GM18867 (cell line): ENCODE data around the gene MRPL18.
"Not testable (repeated sequence)": the region's sequence is repeated elsewhere in the genome, so short reads cannot be mapped to it uniquely, and the experiment has no call there.

Experiments used
- ATAC-seq: cut with Tn5 transposase; IDR thresholded peaks from one replicate; pipeline ENCODE4 v1.9.1; 2021; ENCODE audit warnings: mild to moderate bottlenecking, moderate library complexity; ENCODE audit not compliant: unreplicated experiment

The MRPL18 gene

GRCh38 chr6:159772196-159772595, 18.1 kb upstream of the MRPL18 start:
- ATAC-seq, result no peak

- no peak for ATAC-seq
These were observed 12.9 kb upstream of the MRPL18 start for GRCh38 chr6:159777240-159777904.

DNA sequence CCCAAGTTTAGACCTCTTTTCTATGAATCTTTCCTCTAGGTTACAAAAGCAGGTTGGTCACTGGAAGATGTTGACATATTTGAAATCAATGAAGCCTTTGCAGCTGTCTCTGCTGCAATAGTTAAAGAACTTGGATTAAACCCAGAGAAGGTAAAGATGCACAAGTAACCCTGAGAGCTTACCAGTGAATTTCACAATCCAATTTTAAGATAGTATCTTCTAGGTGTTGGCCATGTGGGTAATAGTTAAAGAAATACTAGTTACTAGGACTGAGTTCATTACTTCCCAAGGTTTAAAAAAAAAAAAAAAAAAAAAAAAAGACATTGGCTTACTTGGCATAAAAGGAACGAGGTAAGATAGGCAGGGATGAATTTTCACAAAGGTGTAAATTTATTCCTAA, 12.1 kb upstream of the MRPL18 start:
- no peak for ATAC-seq

- ATAC-seq, result no peak
These were observed 11.6 kb upstream of the MRPL18 start for GRCh38 chr6:159778542-159779103.

DNA sequence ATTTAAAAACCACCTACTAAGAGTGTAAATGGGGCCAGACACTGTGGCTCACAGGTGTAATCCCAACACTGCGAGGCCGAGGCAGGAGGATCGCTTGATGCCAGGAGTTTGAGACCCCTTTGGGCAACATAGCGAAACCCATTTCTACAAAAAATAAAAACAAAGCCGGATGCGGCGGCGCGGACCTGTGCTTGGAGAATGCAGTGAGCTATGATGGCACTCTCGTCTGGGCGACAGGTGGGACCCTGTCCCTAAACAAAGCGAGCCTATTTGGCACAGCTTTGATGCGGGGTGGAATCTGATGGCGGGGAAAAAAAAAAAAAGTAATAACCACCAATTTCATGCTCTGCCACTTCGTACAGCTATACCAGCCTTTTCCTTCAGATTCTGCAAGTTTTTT, 2.0 kb upstream of the MRPL18 start:
- ATAC-seq, result no peak

DNA sequence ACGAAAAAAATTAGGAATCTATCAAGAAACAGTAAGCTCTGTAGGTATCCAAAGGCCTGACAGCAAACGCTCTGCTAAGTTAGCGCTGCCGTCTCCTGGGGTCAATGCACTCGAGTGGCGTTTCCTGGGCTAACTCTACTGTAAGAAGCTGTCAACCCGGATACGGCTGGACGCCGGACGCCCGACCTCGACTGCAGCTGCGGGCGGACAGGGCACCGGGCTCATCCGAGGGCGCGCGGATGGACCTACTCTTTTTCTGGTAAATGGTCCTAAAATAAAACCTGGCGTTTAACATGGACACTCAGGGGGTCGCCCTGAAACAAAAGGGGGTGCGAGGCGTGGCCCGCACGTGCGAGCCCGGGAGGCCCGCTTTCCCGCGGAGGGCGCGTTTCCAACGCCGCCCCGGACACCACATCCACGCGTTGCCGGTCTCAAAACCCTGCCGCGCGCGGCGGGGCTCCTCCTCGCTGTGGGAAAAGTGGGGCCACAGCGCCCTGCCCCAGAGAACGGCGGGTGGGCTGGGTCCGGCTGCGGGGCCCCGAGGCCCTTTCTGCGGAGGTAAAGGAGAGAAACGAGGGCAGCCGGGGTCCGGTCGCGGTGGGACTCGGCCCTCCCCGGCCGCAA, 1.4 kb upstream of the MRPL18 start:
- peak; percentile 0 for ATAC-seq

GRCh38 chr6:159789377-159790148, 704 bp upstream of the MRPL18 start, which contains the start of gene TCP1:
TCP1 (minus strand) TSS chr6:159789602; CDS start chr6:159789468, 134 bp downstream.
- peak; percentile 70 for ATAC-seq

GRCh38 chr6:159790956-159791598, 810 bp downstream of the MRPL18 start:
- ATAC-seq, result no peak

- ATAC-seq, result not testable (repeated sequence)
These were observed 4.7 kb downstream of the MRPL18 start for GRCh38 chr6:159794976-159795375.

DNA sequence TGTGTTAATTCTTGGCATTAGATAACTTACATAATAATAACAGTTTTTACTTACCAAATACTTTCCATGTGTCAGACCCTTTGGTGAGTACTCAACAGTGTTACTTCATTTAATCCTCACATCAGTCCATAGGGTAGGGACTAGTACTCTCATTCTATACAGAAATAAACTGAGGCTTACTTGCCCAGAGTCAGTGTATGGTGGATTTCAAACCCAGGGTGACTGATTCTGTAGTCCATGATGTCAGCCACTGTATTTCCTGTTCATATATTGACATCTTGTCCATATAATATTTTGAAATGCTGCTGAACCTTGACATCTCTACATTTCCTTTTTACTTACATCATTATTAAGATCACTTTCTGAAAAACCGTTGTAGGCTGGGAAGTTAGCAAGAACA, 7.3 kb downstream of the MRPL18 start:
- no peak for ATAC-seq

- ATAC-seq, result no peak
These were observed 10.0 kb downstream of the MRPL18 start, which contains the start of gene PNLDC1 for GRCh38 chr6:159800141-159800865. PNLDC1 (plus strand) TSS chr6:159800276; CDS start chr6:159800308, 32 bp downstream.

DNA sequence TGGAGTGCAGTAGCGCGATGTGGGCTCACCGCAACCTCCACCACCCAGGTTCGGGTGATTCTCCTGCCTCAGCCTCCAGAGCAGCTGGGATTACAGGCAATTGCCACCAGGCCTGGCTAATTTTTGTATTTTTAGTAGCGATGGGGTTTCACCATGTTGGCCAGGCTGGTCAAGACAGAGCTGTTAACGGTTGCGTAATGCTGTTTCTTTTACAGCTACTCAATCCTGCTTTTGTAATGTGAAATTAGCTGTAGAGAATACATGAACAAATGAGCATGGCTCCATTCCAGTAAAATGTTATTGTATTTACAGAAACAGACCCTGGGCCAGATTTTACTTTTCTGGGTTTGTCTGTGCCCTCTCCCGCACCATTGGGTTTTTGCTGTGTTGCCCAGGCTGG, 11.7 kb downstream of the MRPL18 start:
- no peak for ATAC-seq

DNA sequence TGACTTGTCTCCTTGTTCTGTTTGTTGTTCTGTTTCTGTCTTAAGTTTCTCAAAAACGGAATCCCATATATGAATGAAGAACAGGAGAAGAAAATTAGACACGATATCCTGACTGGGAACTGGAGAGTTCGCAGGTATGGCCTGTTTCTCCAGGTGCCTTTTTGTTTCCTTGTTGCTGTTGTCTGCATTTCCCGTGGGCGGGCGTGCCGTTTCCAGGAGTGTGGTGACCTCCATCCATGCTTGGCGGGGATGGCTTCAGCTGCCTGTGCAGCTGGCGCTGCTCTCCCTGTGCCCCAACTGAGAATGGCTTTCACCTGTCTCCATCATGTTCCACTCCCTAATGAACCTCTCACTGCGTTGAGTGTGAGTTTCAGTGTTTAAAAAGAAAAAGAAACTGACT, 14.2 kb downstream of the MRPL18 start:
- ATAC-seq, result no peak

- no peak for ATAC-seq
These were observed 15.3 kb downstream of the MRPL18 start for GRCh38 chr6:159805440-159806020.

- ATAC-seq, result no peak
These were observed 15.8 kb downstream of the MRPL18 start for GRCh38 chr6:159806021-159806458.

DNA sequence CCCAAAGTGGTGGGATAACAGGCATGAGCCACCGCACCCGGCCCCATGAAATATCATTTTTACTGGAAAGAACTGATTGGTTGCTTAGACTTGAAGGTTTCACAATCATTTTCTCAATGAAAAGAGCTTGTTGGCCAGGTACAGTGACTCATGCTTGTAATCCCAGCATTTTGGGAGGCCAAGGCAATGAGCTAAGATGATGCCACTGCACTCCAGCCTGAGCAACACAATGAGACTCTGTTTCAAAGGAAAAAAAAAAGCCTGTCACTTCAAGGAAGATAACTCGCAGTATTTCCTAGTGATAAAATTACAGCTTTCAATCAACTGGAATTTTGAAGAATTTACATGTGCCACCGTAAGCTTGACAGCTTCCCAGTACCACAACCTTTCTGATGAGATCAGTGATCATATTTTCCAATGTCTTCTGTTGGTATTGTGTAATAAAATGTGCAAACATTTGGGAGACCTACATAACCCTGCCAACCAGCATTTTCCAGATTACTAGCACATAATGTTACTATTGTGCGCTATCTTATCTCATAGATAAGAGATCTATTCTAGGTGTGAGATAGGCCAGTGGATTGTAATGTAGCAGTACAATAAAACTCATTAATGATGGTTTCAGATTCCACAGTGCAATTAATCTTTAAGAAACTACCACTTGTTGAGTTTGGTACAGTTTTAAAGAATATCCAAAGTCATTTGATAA, 17.0 kb downstream of the MRPL18 start:
- ATAC-seq, result no peak

DNA sequence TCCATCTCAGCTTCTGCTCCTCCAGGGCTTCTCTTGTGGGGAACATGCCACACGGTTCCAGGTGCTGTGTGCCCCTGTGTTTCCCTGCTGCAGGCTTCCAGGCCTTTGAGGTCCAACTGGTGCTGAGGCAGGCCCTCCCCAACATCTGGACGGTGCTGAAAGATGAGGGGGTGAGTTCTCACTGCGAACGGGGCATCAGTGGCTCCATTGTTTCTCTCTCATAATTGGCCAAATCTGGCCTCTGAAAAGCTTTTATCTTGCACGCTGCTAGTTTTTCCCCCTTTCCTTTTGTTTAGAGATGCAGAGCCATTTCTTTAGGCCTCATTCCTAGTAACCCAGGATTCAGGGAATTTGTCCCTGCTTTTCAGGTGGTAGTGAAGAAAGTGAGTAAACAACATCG, 18.4 kb downstream of the MRPL18 start:
- no peak for ATAC-seq

- ATAC-seq, result no peak
These were observed 18.9 kb downstream of the MRPL18 start for GRCh38 chr6:159809149-159809548.

DNA sequence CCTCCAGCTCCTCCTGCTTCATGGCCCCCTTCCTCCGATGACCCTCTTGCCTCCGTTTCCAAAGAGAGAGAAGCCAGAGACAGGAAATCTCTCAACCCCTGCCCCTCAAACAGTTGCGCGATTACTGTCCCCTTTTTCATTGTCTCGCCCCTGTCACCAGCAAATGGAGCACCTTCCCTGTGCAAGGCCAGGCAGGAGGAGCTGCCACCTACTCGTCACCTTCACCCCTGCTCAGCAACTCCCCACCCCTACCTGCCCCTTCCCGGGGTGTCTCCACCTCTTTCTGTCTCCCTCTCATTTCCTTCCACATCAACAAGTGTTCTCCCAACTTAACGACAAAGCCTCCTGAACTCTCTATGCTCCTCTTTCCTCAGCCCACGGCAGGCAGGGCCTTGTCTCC, 23.5 kb downstream of the MRPL18 start:
- no peak for ATAC-seq
